GM18517 (cell line): Measurements from ENCODE around the gene ABL1.
"Not testable (repeated sequence)": the region's sequence is repeated elsewhere in the genome, so short reads cannot be mapped to it uniquely, and the experiment has no call there.

Source experiments
- ATAC-seq: cut with Tn5 transposase; IDR thresholded peaks from one replicate; pipeline ENCODE4 v1.9.1; 2021; ENCODE audit warnings: mild to moderate bottlenecking, moderate library complexity; ENCODE audit not compliant: unreplicated experiment

The ABL1 gene

DNA sequence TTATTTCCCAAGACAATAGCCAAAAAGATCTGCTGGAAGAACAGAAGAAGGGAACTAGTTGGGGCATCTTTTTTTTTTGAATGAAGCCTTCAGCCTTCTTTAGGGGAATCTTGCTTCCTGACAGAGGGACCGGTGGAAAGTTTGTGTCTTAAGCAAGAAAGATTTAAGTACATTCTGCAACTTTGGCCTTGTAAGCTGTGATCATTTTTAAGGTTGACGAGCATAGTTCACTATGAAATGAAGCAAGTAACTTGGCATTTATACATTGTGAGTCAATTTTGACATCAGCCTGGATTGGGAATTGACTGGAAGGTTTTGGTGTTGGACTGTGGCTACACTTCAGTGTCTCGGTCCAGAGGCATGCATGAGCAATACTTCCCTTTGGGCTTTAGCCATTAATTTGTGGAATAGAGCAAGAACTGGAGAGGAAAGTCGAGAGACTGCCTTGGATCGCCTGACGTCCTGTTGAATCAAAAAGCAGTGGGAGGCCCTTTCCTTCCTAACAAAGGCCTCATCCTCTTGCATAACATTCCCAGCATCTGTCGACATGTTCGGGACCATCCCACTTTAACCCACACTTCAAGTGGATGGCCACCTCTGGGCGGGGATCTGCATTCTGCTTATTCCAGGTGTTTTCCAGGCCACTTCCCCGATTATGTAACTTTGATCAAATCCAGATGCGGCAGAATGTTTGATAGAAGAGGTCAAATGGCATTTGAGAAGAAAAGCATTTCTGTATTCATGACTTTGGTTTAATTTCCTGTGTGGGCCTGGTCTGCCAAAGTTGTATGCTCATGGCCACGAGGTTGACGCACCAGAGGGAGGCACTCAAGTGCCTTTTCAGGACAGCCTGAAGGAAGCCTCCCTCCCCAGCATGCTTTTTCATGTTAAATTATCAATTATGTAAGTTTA, 12.5 kb downstream of the ABL1 start:
- ATAC-seq = no peak

DNA sequence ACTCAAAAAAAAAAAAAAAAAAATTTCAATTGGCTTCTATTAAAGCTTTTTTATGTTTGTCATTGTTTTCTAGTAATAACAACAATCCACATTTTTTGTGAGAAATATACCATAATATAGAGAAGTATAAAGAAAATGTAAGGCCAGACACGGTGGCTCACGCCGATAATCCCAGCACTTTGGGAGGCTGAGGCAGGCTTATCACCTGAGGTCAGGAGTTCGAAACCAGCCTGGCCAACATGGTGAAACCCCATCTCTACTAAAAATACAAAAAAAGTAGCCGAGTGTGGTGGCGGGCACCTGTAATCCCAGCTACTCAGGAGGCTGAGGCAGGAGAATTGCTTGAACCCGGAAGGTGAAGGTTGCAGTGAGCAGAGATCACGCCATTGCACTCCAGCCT, 13.5 kb downstream of the ABL1 start:
- ATAC-seq = not testable (repeated sequence)

DNA sequence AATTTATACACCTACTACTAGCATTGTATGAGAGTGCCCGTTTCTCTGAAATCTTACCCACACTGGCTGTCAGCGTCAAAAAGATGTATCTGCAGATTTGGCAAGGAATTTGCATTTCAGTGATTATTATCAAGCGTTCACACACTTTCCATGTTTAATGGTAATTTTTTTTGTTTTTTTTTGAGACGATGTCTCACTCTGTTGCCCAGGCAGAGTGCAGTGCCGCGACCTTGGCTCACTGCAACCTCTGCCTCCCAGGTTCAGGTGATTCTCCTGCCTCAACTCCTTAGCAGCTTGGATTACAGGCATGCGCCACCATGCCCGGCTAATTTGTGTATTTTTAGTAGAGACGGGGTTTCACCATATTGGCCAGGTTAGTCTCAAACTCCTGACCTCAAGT, 14.3 kb downstream of the ABL1 start:
- ATAC-seq = no peak

DNA sequence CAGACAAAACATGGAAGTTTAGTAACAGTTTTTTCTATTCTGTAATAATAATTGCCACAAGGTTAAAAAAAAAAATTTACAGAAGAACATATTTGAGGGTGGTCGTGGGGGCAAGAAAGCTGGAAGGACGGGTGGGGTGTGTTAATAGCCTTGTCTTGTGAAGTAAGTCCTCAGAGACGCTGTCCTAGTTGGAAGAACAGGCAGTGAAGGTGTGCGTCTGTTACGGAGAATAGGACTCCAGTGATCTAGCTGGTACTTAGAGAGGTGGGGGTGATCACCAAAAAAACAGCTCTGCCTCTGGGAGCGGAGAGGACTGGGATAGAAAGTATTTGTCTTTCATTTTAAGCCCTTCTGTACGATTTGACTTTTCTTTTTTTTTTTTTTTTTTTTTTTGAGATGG, 17.7 kb downstream of the ABL1 start:
- ATAC-seq = no peak

DNA sequence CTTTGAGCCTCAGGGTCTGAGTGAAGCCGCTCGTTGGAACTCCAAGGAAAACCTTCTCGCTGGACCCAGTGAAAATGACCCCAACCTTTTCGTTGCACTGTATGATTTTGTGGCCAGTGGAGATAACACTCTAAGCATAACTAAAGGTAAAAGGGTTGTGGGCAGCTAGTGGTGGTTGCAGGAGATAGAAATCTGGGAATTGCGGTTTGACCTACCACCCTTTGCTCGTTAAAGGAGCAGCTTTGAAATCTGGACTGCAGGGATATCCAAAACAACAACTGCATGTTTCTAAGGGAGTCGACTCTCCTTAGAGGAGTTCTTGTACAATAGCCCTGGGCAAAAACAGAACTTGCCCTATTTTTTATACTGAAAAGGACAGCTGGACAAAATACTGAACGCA, 19.0 kb downstream of the ABL1 start:
- ATAC-seq = no peak

DNA sequence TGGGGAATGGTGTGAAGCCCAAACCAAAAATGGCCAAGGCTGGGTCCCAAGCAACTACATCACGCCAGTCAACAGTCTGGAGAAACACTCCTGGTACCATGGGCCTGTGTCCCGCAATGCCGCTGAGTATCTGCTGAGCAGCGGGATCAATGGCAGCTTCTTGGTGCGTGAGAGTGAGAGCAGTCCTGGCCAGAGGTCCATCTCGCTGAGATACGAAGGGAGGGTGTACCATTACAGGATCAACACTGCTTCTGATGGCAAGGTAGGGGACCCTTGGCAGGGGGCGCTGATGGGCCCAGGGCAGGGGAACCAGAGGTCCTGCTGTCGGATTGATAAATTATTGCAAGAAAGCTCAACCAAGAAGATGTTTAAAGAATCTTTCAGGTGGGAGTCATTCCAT, 19.8 kb downstream of the ABL1 start:
- ATAC-seq = no peak

DNA sequence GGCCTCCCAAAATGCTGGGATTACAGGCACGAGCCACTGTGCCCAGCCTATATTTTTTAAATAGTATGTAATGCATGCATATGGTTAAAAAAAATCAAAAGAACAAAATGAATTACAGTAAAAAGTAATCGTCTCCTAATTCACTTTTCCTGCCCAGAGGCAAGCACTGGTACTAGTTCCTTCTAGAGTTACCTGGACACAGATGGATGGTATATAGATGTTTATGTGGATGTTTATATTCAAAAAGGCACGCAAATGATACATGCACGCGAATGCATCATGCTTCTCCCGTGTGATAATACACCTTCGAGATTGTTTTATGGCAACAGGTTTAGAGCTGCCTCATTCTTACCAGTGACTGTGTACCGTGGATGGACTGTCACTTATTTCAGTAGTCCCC, 21.4 kb downstream of the ABL1 start:
- no peak for ATAC-seq

DNA sequence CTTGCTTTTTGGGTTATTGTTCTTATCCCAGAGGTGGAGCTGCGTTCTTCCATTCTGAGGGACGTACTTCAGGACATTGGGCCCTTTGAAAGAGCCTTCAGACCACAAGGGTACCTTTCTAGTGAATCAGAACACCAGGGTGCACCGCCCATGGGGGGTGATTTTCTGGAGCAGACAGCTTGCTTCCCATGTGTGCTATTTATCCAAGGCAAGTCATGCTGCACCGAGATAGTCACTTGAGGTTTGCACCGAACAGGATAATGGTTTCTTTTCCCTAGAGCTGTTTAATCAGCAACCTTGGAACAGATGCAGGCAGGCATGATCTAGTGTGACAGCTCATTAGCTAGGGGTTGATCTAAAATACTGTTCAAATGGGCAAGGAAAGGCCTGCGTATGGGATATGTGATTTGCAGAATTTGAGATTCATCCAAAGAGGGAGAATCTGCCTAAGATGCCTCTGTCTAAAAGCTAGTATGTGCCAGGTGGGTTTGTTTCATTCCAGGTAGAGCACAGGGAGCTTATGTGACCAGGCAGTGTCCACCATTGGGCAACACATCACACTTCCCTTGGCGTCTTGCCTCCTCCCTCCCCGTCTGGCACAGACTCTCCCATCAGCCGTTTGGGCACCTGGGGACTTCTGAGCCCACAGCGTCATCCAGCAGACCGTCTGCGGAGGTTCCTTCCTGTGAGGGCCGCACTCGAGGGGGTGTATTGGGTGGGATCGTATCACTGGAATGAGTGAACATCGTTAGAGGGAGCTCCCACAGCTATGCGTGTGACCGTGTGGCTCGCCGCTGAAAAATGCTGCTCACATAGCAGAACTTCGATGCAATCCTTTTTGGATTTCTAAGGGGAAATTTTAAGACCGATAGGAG, 23.0 kb downstream of the ABL1 start:
- no peak for ATAC-seq

DNA sequence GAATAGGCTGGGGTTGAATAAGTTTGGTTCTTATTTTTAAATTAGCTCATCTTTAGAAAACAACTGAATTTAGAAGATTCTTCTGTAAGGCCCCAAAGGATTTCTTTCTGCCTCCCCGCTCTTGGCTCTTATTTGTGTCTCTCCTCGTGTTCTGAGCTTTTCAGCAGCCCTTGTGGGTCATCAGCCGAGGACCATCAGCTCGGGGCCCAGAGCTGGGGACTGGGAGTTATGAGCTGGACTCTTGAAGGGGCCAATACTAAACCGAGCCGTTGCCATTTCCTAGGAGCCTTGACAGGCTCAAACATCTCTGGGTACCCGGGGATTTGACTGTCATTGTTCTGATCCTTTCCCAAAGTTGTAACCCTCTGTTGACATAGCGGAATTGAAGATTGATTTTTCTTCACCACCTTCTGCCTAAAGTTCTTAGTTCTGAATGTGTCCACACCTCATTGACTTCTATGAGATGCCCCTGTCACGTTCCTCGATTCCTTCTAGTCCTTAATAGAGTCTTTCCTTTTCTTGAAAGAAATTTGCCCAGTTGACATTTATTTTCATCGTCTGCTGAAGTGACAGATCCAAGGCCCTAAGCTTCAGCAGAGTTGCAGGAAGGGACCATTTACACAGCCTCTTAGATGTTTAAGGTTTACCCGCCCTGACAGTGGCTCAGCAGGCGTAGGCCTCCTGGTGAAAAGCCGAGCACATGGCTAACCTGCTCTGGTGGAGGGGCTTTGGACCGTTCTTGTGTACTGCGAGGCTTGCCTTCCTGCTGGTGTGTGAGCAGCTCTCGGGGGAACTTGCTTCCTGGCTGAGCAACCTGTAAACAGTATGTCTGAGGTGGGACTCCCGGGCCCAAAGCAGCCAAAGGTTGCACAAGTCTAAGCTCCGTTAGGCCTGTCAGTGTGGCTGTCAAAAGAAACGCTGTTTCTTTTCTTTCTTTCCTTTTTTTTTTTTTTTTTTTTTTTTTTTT, 24.0 kb downstream of the ABL1 start:
- ATAC-seq = no peak

DNA sequence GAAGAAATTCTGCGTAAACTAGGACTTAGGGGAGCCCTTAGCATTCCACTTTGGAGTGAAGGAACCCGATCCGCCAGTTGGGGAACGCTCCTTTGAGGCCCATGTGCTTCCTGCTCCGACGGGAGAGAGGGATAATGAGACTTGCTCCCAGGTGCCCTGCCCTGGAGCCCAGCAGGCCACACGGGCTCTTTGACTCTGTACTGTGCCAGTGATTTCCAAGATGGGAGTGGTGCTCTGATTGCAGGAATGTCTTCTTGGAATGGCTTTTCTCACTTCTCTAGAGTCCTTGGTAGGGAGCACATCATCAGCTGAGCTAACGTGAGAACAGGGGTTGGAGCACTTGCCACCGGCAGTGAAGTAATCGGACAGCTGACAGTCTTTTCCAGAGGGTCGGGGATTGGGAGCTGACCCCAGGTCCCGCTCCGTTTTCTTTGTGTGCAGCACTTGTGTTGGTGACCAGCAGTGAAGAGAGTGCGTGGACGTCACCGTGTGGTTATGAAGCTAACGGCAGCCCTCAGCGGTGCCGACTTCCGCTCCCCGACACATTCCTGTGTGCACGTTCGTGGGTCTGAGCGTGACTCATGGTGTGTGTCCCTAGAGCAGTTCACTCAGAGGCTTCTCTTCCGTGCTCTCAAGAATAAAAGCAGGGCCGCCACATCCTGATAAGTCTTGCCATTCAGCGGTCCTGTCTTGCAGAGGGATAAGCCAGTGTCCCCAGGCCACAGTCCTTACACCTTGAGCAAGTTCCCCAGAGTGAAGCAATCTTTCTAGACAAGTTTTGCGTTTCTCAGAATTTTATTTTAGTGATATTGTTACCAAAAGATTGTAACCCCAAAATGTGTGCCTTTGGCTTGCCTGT, 25.6 kb downstream of the ABL1 start:
- ATAC-seq = no peak

DNA sequence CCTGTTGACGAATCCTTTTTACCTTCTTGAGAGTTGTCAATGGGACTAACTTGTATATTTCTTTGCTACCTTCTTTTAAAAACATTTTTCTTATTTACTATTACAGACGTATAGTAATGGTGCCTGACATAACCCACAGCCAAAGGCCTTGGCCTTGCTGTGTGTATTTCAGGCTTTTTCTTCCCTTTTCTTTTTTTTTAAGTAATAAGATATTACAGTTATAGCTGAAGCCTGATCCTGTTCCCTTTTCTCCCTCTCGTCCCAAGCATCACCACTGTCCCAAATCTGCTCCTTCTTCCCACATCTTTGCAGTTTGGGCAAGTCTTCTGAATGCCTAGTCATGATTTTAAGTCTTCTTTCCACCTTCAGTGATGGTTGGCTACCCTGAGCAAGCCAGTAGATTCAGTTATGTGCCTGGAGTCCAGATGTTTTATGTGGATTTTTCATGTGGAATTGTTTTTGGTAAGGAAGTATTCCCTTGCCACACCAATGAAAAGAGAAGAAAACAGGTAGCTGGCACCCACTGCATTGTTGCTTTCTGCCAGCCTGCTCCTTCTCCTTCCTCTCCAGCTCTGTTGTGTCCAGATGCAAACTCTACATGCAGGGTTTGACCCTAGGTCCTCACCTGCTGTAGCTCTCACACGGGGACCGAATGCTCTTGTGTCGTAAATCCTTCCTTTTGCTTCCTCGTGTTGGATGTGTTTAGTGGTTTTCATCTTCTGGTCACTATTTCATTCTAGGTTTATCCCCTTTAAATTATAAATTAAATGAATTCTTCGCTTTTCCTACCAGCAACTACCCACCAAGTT, 26.5 kb downstream of the ABL1 start:
- ATAC-seq = no peak

DNA sequence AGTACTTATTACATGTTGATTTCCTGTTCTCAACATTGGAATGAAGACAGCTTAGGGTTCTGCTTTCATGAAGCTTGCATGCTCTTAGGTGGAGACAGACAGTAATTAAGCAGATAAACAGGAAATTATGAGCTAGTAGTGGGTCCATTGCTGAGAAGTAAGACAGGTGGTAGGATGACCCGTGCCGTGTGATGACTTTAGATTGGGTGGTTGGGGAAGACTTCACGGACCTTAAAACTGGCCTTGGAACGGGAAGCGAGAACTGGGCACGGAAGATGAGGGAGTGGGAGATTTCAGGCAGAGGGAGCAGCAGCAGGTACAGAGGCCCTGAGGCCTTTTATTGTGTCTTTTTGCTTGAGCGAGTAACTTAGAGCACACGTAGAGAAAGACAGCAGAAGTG, 27.2 kb downstream of the ABL1 start:
- ATAC-seq = no peak

DNA sequence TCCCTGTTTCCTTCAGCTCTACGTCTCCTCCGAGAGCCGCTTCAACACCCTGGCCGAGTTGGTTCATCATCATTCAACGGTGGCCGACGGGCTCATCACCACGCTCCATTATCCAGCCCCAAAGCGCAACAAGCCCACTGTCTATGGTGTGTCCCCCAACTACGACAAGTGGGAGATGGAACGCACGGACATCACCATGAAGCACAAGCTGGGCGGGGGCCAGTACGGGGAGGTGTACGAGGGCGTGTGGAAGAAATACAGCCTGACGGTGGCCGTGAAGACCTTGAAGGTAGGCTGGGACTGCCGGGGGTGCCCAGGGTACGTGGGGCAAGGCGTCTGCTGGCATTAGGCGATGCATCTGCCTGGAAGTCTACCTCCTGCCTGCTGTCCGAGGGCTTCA, 27.7 kb downstream of the ABL1 start:
- no peak for ATAC-seq

DNA sequence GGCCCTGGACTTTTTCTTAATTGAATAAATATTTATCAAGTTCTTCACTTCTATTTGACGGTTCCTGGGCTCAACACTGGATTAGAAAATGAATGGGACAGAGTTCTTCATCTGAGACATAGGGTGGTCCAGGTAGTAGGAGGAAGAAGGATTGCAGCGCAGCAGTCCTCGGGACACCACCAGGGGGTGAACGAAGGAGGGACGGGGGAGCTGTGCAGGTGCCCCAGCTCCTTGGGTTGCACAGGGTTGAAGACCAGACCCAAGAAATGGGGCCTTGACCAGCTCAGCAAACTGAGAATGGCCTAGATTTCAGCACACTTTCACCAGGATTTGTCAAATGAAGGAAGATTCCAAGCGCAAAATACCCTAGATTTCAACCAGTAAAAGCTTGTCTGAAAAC, 29.5 kb downstream of the ABL1 start:
- no peak for ATAC-seq

DNA sequence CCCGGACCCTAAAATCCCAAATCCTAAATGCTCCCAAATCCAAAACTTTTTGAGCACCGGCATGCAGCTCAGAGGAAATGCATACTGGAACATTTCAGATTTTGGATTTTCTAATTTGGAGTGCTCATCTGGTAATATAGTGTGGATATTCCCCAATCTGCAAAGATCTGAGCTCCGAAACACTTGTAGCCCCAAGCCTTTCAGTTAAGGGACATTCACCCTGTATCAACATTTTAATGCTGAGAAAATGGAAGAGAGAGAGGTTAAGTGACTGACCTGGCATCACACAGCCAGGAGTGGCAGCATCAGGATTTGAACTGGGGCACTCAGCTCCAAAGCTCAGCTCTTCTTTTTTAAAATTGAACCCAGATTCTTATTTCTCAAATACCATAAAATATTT, 30.9 kb downstream of the ABL1 start:
- no peak for ATAC-seq

DNA sequence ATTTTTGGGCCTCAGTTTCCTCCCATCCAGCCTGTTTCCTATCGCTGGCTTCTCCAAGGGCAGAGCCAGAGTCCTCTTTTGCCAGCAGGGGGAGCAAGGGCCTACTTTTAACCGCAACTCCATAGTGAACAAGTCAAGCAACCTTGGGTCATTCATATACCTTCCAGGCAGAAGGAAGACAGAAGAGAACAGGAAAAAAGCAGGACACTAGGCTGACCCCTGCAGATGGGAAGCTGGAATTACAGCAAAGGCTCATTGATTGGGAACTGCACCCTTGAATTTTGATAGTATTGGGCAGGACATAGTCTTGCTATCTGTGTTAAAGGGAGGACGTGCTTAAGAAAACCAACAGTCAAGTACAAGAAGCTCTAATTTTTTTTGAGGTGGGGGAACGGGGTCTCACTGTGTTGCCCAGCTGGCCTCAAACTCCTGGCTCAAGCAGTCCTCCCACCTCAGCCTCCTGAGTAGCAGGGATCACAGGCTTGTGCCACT, 31.5 kb downstream of the ABL1 start:
- ATAC-seq = no peak

DNA sequence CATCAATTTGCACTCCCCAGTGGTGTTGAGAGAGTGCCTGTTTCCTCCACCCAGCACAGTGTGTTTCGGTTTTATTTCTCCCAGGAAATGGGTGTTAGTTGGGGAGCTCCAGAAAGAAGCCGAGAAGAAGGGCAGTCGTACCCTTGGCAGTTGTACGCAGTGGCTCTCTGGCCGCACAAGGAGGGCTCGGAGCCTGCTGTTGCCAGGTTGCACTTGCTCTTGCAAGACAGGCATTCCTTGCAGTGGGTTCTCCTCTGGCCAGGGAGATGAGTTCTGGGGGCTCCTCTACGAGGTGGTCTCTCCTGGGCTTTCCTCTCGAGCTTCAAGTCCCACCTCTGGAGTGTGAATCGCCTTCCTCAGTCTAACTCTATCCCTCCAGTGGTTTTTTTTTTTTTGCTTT, 32.5 kb downstream of the ABL1 start:
- ATAC-seq = no peak

DNA sequence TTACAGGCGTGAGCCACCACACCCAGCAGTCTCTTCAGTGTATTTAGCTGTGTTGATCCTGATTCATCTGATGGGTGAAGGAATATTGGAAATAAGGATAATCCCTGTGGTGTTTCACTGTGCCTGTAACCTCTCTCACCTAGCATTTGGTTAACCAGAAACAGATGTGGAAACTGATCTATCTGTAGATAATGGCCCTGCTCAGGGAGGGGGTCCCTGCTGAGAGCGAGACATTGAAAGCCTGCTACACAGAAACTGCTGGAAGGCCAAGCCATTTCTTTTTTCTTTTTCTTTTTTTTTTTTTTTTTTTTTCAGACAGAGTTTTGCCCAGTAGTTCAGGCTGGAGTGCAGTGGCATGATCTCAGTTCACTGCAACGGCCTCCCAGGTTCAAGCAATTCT, 33.2 kb downstream of the ABL1 start:
- no peak for ATAC-seq

DNA sequence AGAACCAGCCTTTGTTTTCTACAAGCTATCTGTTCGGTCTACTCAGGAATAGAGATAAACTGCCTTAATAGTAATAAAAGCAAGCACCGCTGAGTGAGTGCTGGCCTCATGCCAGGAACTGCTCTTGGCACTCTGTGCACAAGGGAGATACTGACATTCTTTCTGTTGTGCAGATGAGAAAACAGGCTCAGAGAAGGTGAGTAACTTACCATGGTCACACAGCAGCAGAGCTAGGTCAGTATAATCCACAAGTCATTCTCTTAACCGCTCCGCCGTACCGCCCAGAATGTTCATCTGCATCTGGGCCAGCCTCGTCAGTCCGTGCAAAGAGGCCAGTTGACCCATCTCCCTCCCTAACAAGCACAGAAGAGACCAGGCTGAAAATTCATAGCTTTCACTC, 34.2 kb downstream of the ABL1 start:
- no peak for ATAC-seq
